Lower leg skin (tissue), 3 donors: ENCODE measurements around the gene B3GNT2.

ENCODE experiments used
- CTCF ChIP-seq, 3 donors: fragments of 450-650 bp; IDR thresholded peaks; one replicate each; pipeline ENCODE4 v1.5.1; 2016; ENCODE audit warnings: antibody characterized with exemption in 3 of 3, mild to moderate bottlenecking in 3 of 3, moderate library complexity in 2 of 3
- POLR2A ChIP-seq, 2 donors: fragments of 450-650 bp; IDR thresholded peaks; one replicate each; pipeline ENCODE4 v1.6.1; 2016 to 2017; ENCODE audit warnings: antibody characterized with exemption in 2 of 2, mild to moderate bottlenecking in 1 of 2, moderate library complexity in 1 of 2

DNA sequence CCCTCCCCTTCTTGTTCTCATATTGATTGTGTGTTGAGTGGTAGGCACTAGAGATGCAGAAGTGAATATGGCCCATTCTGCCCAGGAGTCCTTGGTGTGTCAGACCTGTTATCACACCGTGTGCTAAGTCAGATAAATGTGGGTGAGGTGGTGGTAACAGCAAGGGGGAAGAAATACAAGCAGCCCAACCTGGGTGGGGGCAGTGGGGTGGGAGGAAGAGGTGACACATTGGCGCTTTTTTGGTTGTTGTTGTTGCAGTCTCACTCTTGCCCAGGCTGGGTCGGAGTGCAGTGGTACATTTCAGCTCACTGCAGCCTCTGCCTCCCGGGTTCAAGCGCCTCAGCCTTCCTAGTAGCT lies 12.8 kb downstream of the B3GNT2 start:
- TF ChIP-seq POLR2A (IDR thresholded peaks at IDR 0.05) (no peak), CTCF (IDR thresholded peaks at IDR 0.05) (no peak)
